Glomerular visceral epithelial cell (primary cell): ENCODE results near the gene GPHA2.
A peak's percentile ranks its signal among the peaks of the same experiment; 100 is the strongest.

Source experiments
- DNase-seq: peaks from one replicate; pipeline ENCODE4 v3.0.0-alpha.2; 2016; ENCODE audit errors: extremely low spot score

The GPHA2 gene

GRCh38 chr11:64891215-64891848, 44.4 kb downstream of the GPHA2 start:
- DNase-seq, result no peak

GRCh38 chr11:64890522-64890939, 45.2 kb downstream of the GPHA2 start:
- no peak for DNase-seq

- no peak for DNase-seq
Observed at GRCh38 chr11:64888729-64889511, 46.8 kb downstream of the GPHA2 start.

- no peak for DNase-seq
Observed at GRCh38 chr11:64888406-64888728, 47.3 kb downstream of the GPHA2 start.

GRCh38 chr11:64887757-64888405, 47.8 kb downstream of the GPHA2 start:
- DNase-seq, result peak; percentile 71

GRCh38 chr11:64887234-64887756, 48.4 kb downstream of the GPHA2 start:
- no peak for DNase-seq

GRCh38 chr11:64885367-64886286, 50.1 kb downstream of the GPHA2 start:
- peak; percentile 46 for DNase-seq
